Upper lobe of left lung (tissue), 4 donors: ENCODE data around the gene ATP2C1.

ENCODE experiments used
- CTCF ChIP-seq, 6 experiments: fragments of 450-650 bp in 4 of 6; fragments of 200-600 bp in 2 of 6; sonication (generic) in 2 of 6; IDR thresholded peaks; one replicate each; pipeline ENCODE4 v1.5.1; 2016 to 2019; ENCODE audit warnings: antibody characterized with exemption in 6 of 6
- EP300 ChIP-seq, 4 donors: sonication (generic); formaldehyde crosslinking; IDR thresholded peaks; one replicate each; pipeline ENCODE4 v1.5.1; 2017; ENCODE audit warnings: antibody characterized with exemption in 4 of 4, control low read depth in 2 of 4
- POLR2A ChIP-seq, 4 donors: fragments of 450-650 bp; IDR thresholded peaks; one replicate each; pipeline ENCODE4 v1.5.1; 2016 to 2017; ENCODE audit warnings: antibody characterized with exemption in 4 of 4, mild to moderate bottlenecking in 2 of 4
- POLR2AphosphoS5 ChIP-seq, 2 donors: sonication (generic); formaldehyde crosslinking; IDR thresholded peaks; one replicate each; pipeline ENCODE4 v1.5.1; 2017; ENCODE audit warnings: antibody characterized with exemption in 2 of 2

GRCh38 chr3:130853581-130853980 lies 40.3 kb upstream of the ATP2C1 start:
- TF ChIP-seq CTCF (IDR thresholded peaks at IDR 0.05) = no peak
- TF ChIP-seq POLR2A (IDR thresholded peaks at IDR 0.05) = no peak
- TF ChIP-seq POLR2AphosphoS5 (IDR thresholded peaks at IDR 0.05) = no peak
- no peak for TF ChIP-seq EP300 (IDR thresholded peaks at IDR 0.05)
